GM19351 (cell line): ENCODE data around the gene SPIN4.
A peak's percentile ranks its signal among the peaks of the same experiment; 100 is the strongest.
"Not testable (repeated sequence)": the region's sequence is repeated elsewhere in the genome, so short reads cannot be mapped to it uniquely, and the experiment has no call there.

Source experiments
- ATAC-seq: cut with Tn5 transposase; IDR thresholded peaks from one replicate; pipeline ENCODE4 v1.9.1; 2021; ENCODE audit warnings: mild to moderate bottlenecking, moderate library complexity; ENCODE audit not compliant: unreplicated experiment

SPIN4 gene

GRCh38 chrX:63350941-63351616, at the start of gene SPIN4:
Gene SPIN4 (minus strand): TSS chrX:63351332. CDS start chrX:63350819, 513 bp downstream.
- peak; percentile 88 for ATAC-seq

- ATAC-seq, result no peak
These were observed 49.2 kb upstream of the SPIN4 start for GRCh38 chrX:63400340-63400739.

GRCh38 chrX:63394872-63395271, 43.7 kb upstream of the SPIN4 start:
- no peak for ATAC-seq

- ATAC-seq, result not testable (repeated sequence)
These were observed 42.0 kb upstream of the SPIN4 start for GRCh38 chrX:63393094-63393493.

GRCh38 chrX:63387411-63387810, 36.3 kb upstream of the SPIN4 start:
- ATAC-seq, result no peak

GRCh38 chrX:63384263-63384662, 33.1 kb upstream of the SPIN4 start:
- not testable (repeated sequence) for ATAC-seq

GRCh38 chrX:63373012-63373411, 21.9 kb upstream of the SPIN4 start:
- ATAC-seq, result not testable (repeated sequence)

GRCh38 chrX:63367699-63368098, 16.6 kb upstream of the SPIN4 start:
- not testable (repeated sequence) for ATAC-seq

- no peak for ATAC-seq
These were observed 12.7 kb upstream of the SPIN4 start for GRCh38 chrX:63363788-63364187.

GRCh38 chrX:63361494-63361893, 10.4 kb upstream of the SPIN4 start:
- ATAC-seq, result no peak

- no peak for ATAC-seq
These were observed 3.4 kb upstream of the SPIN4 start for GRCh38 chrX:63354484-63354883.

GRCh38 chrX:63350465-63350877, 661 bp downstream of the SPIN4 start:
- ATAC-seq, result peak; percentile 42

GRCh38 chrX:63349307-63349706, 1.8 kb downstream of the SPIN4 start:
- no peak for ATAC-seq

GRCh38 chrX:63330681-63331080, 20.5 kb downstream of the SPIN4 start:
- no peak for ATAC-seq

GRCh38 chrX:63327788-63328187, 23.3 kb downstream of the SPIN4 start:
- no peak for ATAC-seq

- ATAC-seq, result no peak
These were observed 51.5 kb downstream of the SPIN4 start for GRCh38 chrX:63299596-63299995.
